Liver (tissue), 9 donors: Measurements from ENCODE around the gene GRID1. TPM values are rescaled to one million over a fixed set of nuclear protein-coding genes. Genes with fewer than 3 reads are reported as not detected.

Source experiments
- DNase-seq: peaks from one replicate; pipeline ENCODE4 v3.0.0-alpha.2; 2017; ENCODE audit warnings: low spot score
- H3K27ac ChIP-seq, 2 donors: one replicate each; pipeline ENCODE4 v1.7.0; 2013; ENCODE audit warnings: inconsistent platforms in 2 of 2, low read length in 2 of 2, control low read depth in 1 of 2, low read depth in 1 of 2, mild to moderate bottlenecking in 1 of 2
- H3K27me3 ChIP-seq, 4 donors: one replicate each; pipeline versions ENCODE4 v1.6.1 to v1.7.0; 2013; ENCODE audit warnings: low read length in 3 of 4, inconsistent platforms in 1 of 4, mild to moderate bottlenecking in 1 of 4, moderate library complexity in 1 of 4; ENCODE audit not compliant: control insufficient read depth in 4 of 4, insufficient read depth in 4 of 4
- H3K36me3 ChIP-seq, 4 donors: one replicate each; pipeline versions ENCODE4 v1.6.1 to v1.7.0; 2013; ENCODE audit warnings: low read length in 3 of 4, mild to moderate bottlenecking in 3 of 4, low read depth in 1 of 4, moderate library complexity in 1 of 4; ENCODE audit not compliant: control insufficient read depth in 4 of 4, insufficient read depth in 3 of 4
- H3K4me1 ChIP-seq, 4 donors: one replicate each; pipeline versions ENCODE4 v1.6.1 to v1.7.0; 2013; ENCODE audit warnings: low read length in 3 of 4, mild to moderate bottlenecking in 3 of 4, moderate library complexity in 1 of 4; ENCODE audit not compliant: control insufficient read depth in 4 of 4, insufficient read depth in 4 of 4
- H3K4me3 ChIP-seq, 3 donors: one replicate each; pipeline versions ENCODE4 v1.6.1 to v1.7.0; 2013; ENCODE audit warnings: low read length in 3 of 3, control low read depth in 1 of 3, low read depth in 1 of 3, mild to moderate bottlenecking in 1 of 3
- H3K9ac ChIP-seq, 2 donors: one replicate each; pipeline ENCODE4 v1.7.0; 2013; ENCODE audit warnings: low read length in 2 of 2, mild to moderate bottlenecking in 2 of 2, moderate library complexity in 2 of 2, control low read depth in 1 of 2, low read depth in 1 of 2
- H3K9me3 ChIP-seq, 4 donors: one replicate each; pipeline versions ENCODE4 v1.6.1 to v1.7.0; 2013; ENCODE audit warnings: low read length in 3 of 4; ENCODE audit not compliant: control insufficient read depth in 4 of 4
- EGR1 ChIP-seq, 2 donors: IDR thresholded peaks; 2 replicates each; pipeline ENCODE4 v1.6.1; 2016 to 2018; ENCODE audit warnings: antibody characterized with exemption in 2 of 2, low read depth in 2 of 2
- FOXA1 ChIP-seq: IDR thresholded peaks from 2 replicates; pipeline ENCODE4 v1.6.1; 2016; ENCODE audit warnings: antibody characterized with exemption
- FOXA2 ChIP-seq: IDR thresholded peaks from 2 replicates; pipeline ENCODE4 v1.6.1; 2016; ENCODE audit warnings: antibody characterized with exemption
- GABPA ChIP-seq, 2 donors: IDR thresholded peaks in 1 of 2; conservative IDR thresholded peaks in 1 of 2; 2 replicates each; pipeline ENCODE4 v1.6.1; 2016; ENCODE audit warnings: antibody characterized with exemption in 2 of 2, mild to moderate bottlenecking in 1 of 2, moderate library complexity in 1 of 2
- HNF4A ChIP-seq, 2 donors: conservative IDR thresholded peaks; 2 replicates each; pipeline ENCODE4 v1.6.1; 2016; ENCODE audit warnings: antibody characterized with exemption in 2 of 2, mild to moderate bottlenecking in 2 of 2
- HNF4G ChIP-seq: IDR thresholded peaks from 2 replicates; pipeline ENCODE4 v1.6.1; 2016; ENCODE audit warnings: antibody characterized with exemption
- JUND ChIP-seq, 2 donors: IDR thresholded peaks; 2 replicates each; pipeline ENCODE4 v1.6.1; 2016; ENCODE audit warnings: antibody characterized with exemption in 2 of 2
- NR2F2 ChIP-seq: IDR thresholded peaks from 2 replicates; pipeline ENCODE4 v1.6.1; 2016; ENCODE audit warnings: antibody characterized with exemption
- RAD21 ChIP-seq, 2 donors: IDR thresholded peaks; 2 replicates each; pipeline ENCODE4 v1.6.1; 2016; ENCODE audit warnings: antibody characterized with exemption in 2 of 2, mild to moderate bottlenecking in 2 of 2
- RXRA ChIP-seq, 2 donors: IDR thresholded peaks; 2 replicates each; pipeline ENCODE4 v1.6.1; 2017 to 2018; ENCODE audit warnings: antibody characterized with exemption in 2 of 2, mild to moderate bottlenecking in 1 of 2
- SP1 ChIP-seq: IDR thresholded peaks from 2 replicates; pipeline ENCODE4 v1.6.1; 2018; ENCODE audit warnings: antibody characterized with exemption, mild to moderate bottlenecking
- TAF1 ChIP-seq: conservative IDR thresholded peaks from 2 replicates; pipeline ENCODE4 v1.6.1; 2016; ENCODE audit warnings: antibody characterized with exemption, mild to moderate bottlenecking
- YY1 ChIP-seq: IDR thresholded peaks from 2 replicates; pipeline ENCODE4 v1.6.1; 2016; ENCODE audit warnings: antibody characterized with exemption, mild to moderate bottlenecking
- WGBS: extraction: QIAGEN DNeasy Blood & Tissue Kit; methylation state at CpG from one replicate; pipeline ENCODE4 v1.1.7; 2013; 5-methylcytosine and 5-hydroxymethylcytosine counted together
- polyA plus RNA-seq, 2 donors: library from polyadenylated mRNA; stranded (reverse) in 1 of 2; unstranded in 1 of 2; fragments of 200-250 nt in 1 of 2; fragments of >200 nt in 1 of 2; fragmentation: Nextera tagmentation in 1 of 2; extraction: Ambion mirVana in 1 of 2; gene quantifications; one replicate each; pipeline versions ENCODE4 v1.2.1 to v1.2.3, GENCODE V29; 2013 to 2015
- total RNA-seq, 2 donors: library from RNA; depleted of rRNA; stranded (reverse); fragments of >200 nt; gene quantifications; one replicate each; pipeline ENCODE4 v1.2.3, GENCODE V29; 2014
- TF ChIP-seq, protein P1 (sequence below): IDR thresholded peaks from 2 replicates; pipeline ENCODE4 v1.6.1; 2016; ENCODE audit warnings: antibody characterized with exemption
- TF ChIP-seq, protein P2 (sequence below): fragments of 150-350 bp; IDR thresholded peaks from 2 replicates; pipeline ENCODE4 v1.5.1; 2017; ENCODE audit warnings: improper control_type of control experiment, low read depth, low read length; ENCODE audit not compliant: missing input control
- TF ChIP-seq, protein P3 (sequence below): IDR thresholded peaks from 2 replicates; pipeline ENCODE4 v1.6.1; 2016; ENCODE audit warnings: antibody characterized with exemption
- TF ChIP-seq, protein P4 (sequence below): IDR thresholded peaks from 2 replicates; pipeline ENCODE4 v1.6.1; 2016; ENCODE audit warnings: antibody characterized with exemption, mild to moderate bottlenecking
- TF ChIP-seq, protein P5 (sequence below): IDR thresholded peaks from 2 replicates; pipeline ENCODE4 v1.6.1; 2016; ENCODE audit warnings: antibody characterized with exemption
- donor health status: healthy.
- donor health status: healthy.
- donor health status: healthy.
- donor health status: healthy.
- donor health status: healthy.

The GRID1 gene
- total and polyA plus RNA-seq, 4 donors, result 0.09 to 0.17 (median 0.14) TPM; not detected in 1

DNA sequence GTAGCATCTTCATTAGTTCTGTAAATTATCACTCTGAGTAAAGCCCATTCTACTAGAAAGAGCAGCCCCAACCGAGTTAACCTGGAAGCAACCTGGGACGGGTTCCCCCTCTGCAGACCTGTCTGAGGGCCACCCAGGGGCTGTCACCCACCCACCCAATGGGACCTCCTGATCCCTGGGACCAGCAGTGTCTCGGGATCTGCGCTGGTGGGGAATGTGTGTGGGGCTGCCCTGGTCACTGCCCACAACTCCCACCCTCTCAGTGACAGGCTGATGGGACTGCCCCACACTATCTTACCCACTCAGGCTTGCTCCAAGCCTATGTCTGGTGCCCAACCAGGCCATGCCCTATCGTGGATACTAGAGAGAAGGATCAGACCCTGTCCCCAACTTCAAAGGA, 215.0 kb downstream of the GRID1 start:
- Histone ChIP-seq H3K4me1 (no peaks in the 10 kb centered on the region), H3K4me3 (no peak overlapping the region), H3K27ac (no peak overlapping the region), H3K9me3 (no peaks in the 10 kb centered on the region), H3K9ac (no peak overlapping the region), H3K27me3 (no peaks in the 10 kb centered on the region), H3K36me3 (no peaks in the 10 kb centered on the region)
- WGBS, result 86% methylated on average over 5 of the region's 5 CpGs
- TF ChIP-seq GABPA (IDR thresholded peaks at IDR 0.05 in 1 of 2, conservative IDR thresholded peaks at IDR 0.05 in 1 of 2) (no peak), RAD21 (IDR thresholded peaks at IDR 0.05) (no peak), SP1 (no peak), HNF4G (no peak), RXRA (IDR thresholded peaks at IDR 0.05) (no peak), NR2F2 (no peak), FOXA1 (no peak), EGR1 (IDR thresholded peaks at IDR 0.05; ENCODE audit: low read depth in 2 of 2) (no peak), YY1 (no peak), FOXA2 (no peak), HNF4A (conservative IDR thresholded peaks at IDR 0.05) (no peak), JUND (IDR thresholded peaks at IDR 0.05) (no peak), TAF1 (no peak)
- TF ChIP-seq, protein P1, sequence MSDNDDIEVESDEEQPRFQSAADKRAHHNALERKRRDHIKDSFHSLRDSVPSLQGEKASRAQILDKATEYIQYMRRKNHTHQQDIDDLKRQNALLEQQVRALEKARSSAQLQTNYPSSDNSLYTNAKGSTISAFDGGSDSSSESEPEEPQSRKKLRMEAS, result no peak
- TF ChIP-seq, protein P2, sequence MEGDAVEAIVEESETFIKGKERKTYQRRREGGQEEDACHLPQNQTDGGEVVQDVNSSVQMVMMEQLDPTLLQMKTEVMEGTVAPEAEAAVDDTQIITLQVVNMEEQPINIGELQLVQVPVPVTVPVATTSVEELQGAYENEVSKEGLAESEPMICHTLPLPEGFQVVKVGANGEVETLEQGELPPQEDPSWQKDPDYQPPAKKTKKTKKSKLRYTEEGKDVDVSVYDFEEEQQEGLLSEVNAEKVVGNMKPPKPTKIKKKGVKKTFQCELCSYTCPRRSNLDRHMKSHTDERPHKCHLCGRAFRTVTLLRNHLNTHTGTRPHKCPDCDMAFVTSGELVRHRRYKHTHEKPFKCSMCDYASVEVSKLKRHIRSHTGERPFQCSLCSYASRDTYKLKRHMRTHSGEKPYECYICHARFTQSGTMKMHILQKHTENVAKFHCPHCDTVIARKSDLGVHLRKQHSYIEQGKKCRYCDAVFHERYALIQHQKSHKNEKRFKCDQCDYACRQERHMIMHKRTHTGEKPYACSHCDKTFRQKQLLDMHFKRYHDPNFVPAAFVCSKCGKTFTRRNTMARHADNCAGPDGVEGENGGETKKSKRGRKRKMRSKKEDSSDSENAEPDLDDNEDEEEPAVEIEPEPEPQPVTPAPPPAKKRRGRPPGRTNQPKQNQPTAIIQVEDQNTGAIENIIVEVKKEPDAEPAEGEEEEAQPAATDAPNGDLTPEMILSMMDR, result no peak
- TF ChIP-seq, protein P3, sequence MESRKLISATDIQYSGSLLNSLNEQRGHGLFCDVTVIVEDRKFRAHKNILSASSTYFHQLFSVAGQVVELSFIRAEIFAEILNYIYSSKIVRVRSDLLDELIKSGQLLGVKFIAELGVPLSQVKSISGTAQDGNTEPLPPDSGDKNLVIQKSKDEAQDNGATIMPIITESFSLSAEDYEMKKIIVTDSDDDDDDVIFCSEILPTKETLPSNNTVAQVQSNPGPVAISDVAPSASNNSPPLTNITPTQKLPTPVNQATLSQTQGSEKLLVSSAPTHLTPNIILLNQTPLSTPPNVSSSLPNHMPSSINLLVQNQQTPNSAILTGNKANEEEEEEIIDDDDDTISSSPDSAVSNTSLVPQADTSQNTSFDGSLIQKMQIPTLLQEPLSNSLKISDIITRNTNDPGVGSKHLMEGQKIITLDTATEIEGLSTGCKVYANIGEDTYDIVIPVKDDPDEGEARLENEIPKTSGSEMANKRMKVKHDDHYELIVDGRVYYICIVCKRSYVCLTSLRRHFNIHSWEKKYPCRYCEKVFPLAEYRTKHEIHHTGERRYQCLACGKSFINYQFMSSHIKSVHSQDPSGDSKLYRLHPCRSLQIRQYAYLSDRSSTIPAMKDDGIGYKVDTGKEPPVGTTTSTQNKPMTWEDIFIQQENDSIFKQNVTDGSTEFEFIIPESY, result no peak
- TF ChIP-seq, protein P4, sequence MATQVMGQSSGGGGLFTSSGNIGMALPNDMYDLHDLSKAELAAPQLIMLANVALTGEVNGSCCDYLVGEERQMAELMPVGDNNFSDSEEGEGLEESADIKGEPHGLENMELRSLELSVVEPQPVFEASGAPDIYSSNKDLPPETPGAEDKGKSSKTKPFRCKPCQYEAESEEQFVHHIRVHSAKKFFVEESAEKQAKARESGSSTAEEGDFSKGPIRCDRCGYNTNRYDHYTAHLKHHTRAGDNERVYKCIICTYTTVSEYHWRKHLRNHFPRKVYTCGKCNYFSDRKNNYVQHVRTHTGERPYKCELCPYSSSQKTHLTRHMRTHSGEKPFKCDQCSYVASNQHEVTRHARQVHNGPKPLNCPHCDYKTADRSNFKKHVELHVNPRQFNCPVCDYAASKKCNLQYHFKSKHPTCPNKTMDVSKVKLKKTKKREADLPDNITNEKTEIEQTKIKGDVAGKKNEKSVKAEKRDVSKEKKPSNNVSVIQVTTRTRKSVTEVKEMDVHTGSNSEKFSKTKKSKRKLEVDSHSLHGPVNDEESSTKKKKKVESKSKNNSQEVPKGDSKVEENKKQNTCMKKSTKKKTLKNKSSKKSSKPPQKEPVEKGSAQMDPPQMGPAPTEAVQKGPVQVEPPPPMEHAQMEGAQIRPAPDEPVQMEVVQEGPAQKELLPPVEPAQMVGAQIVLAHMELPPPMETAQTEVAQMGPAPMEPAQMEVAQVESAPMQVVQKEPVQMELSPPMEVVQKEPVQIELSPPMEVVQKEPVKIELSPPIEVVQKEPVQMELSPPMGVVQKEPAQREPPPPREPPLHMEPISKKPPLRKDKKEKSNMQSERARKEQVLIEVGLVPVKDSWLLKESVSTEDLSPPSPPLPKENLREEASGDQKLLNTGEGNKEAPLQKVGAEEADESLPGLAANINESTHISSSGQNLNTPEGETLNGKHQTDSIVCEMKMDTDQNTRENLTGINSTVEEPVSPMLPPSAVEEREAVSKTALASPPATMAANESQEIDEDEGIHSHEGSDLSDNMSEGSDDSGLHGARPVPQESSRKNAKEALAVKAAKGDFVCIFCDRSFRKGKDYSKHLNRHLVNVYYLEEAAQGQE, result no peak
- TF ChIP-seq, protein P5, sequence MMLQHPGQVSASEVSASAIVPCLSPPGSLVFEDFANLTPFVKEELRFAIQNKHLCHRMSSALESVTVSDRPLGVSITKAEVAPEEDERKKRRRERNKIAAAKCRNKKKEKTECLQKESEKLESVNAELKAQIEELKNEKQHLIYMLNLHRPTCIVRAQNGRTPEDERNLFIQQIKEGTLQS, result no peak
- no peak for DNase-seq
